Nephron (organoid): ENCODE data around the gene SPAG4.
A peak's percentile ranks its signal among the peaks of the same experiment; 100 is the strongest.

Experiments
- H3K27ac Mint-ChIP-seq, 3 experiments: 2 replicates each; pipeline ENCODE4 v1.8.0; 2020; ENCODE audit warnings: mixed read lengths in 3 of 3, mild to moderate bottlenecking in 2 of 3, moderate library complexity in 1 of 3
- H3K27me3 Mint-ChIP-seq: 2 replicates; pipeline ENCODE4 v1.8.0; 2021; ENCODE audit warnings: low read depth, mild to moderate bottlenecking, moderate library complexity, mixed read lengths
- H3K36me3 Mint-ChIP-seq: 2 replicates; pipeline ENCODE4 v1.8.0; 2020; ENCODE audit warnings: low read depth, mixed read lengths
- H3K4me1 Mint-ChIP-seq: 2 replicates; pipeline ENCODE4 v1.8.0; 2020; ENCODE audit warnings: mixed read lengths
- H3K4me3 Mint-ChIP-seq, 3 experiments: 2 replicates each; pipeline ENCODE4 v1.8.0; 2020; ENCODE audit warnings: mild to moderate bottlenecking in 3 of 3, mixed read lengths in 3 of 3, moderate library complexity in 2 of 3
- H3K9me3 Mint-ChIP-seq: 2 replicates; pipeline ENCODE4 v1.8.0; 2020; ENCODE audit warnings: mixed read lengths
- TF ChIP-seq, protein P1 (sequence below), 3 experiments: fragments of 200-600 bp; sonication (generic); IDR thresholded peaks; one replicate each; pipeline ENCODE4 v1.5.0; 2021; ENCODE audit warnings: antibody characterized with exemption in 3 of 3; ENCODE audit not compliant: unreplicated experiment in 3 of 3

The SPAG4 gene

GRCh38 chr20:35597186-35597585, 18.4 kb upstream of the SPAG4 start:
- Mint-ChIP-seq H3K9me3 (no peaks in the 10 kb centered on the region), H3K36me3 (no peaks in the 10 kb centered on the region), H3K27me3 (peaks cover 49% of the 10 kb centered on the region), H3K4me3 (no peak overlapping the region), H3K27ac (no peak overlapping the region), H3K4me1 (no peaks in the 10 kb centered on the region)
- TF ChIP-seq, protein P1, sequence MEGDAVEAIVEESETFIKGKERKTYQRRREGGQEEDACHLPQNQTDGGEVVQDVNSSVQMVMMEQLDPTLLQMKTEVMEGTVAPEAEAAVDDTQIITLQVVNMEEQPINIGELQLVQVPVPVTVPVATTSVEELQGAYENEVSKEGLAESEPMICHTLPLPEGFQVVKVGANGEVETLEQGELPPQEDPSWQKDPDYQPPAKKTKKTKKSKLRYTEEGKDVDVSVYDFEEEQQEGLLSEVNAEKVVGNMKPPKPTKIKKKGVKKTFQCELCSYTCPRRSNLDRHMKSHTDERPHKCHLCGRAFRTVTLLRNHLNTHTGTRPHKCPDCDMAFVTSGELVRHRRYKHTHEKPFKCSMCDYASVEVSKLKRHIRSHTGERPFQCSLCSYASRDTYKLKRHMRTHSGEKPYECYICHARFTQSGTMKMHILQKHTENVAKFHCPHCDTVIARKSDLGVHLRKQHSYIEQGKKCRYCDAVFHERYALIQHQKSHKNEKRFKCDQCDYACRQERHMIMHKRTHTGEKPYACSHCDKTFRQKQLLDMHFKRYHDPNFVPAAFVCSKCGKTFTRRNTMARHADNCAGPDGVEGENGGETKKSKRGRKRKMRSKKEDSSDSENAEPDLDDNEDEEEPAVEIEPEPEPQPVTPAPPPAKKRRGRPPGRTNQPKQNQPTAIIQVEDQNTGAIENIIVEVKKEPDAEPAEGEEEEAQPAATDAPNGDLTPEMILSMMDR (IDR thresholded peaks at IDR 0.05; ENCODE audit: unreplicated experiment in 3 of 3) = no peak

GRCh38 chr20:35598476-35598875, 17.2 kb upstream of the SPAG4 start:
- no peaks in the 10 kb centered on the region for H3K36me3 Mint-ChIP-seq
- H3K9me3 Mint-ChIP-seq = no peaks in the 10 kb centered on the region
- H3K4me1 Mint-ChIP-seq = no peaks in the 10 kb centered on the region
- peaks cover 62% of the 10 kb centered on the region for H3K27me3 Mint-ChIP-seq
- TF ChIP-seq, protein P1 (IDR thresholded peaks at IDR 0.05; ENCODE audit: unreplicated experiment in 3 of 3) = no peak
- H3K4me3 Mint-ChIP-seq = peak overlapping the region in 1 of 3 experiments; percentile 5
- H3K27ac Mint-ChIP-seq = no peak overlapping the region

DNA sequence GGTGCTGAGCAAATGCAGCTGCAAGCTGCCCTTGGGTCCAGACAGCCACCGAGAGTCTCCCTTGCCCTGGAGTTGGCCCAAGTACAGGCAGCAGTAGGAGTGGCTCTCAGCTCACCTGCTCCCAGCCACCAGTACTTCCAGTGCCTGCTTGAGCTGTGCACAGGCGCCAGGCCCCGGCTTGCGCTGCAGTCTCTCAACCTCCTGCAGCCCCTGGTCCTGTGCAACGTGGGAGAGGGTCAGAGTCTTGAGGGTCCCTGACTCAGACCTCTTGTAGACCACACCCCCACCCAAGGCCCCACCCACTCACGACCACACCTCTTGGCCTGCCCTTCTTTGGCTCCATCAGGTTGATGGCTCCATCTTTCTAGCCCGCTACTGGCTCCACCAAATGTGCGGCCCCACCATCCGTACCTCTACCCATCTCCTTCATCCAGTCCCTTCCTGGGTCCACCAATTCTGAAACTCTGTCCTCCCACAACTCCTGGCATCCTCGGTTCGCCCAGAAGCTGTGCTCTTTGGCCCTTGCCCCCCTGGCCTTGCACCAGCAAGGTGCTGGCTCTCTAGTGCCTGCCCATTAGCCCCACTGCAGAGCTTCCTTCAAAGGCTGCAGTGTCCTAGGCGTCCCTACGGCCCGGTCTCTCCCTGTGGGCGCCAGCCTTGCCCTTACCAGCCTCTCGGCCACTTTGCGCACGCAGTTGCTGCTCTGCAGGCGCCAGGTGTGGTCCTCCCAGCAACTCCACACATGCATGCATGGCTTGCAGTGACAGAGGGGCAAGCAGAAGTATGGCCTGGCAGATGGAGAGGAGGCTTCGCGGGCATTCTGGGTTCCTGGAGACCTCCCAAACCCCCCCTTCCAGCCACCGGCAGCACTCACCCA, 16.5 kb upstream of the SPAG4 start:
- Mint-ChIP-seq H3K4me1 (no peaks in the 10 kb centered on the region), H3K27ac (no peak overlapping the region), H3K27me3 (peaks cover 63% of the 10 kb centered on the region), H3K4me3 (no peak overlapping the region), H3K9me3 (no peaks in the 10 kb centered on the region), H3K36me3 (no peaks in the 10 kb centered on the region)
- TF ChIP-seq, protein P1 (IDR thresholded peaks at IDR 0.05; ENCODE audit: unreplicated experiment in 3 of 3) = no peak

GRCh38 chr20:35599776-35600120, 15.9 kb upstream of the SPAG4 start:
- no peaks in the 10 kb centered on the region for H3K36me3 Mint-ChIP-seq
- peaks cover 63% of the 10 kb centered on the region for H3K27me3 Mint-ChIP-seq
- no peak overlapping the region for H3K27ac Mint-ChIP-seq
- TF ChIP-seq, protein P1 (IDR thresholded peaks at IDR 0.05; ENCODE audit: unreplicated experiment in 3 of 3) = no peak
- H3K9me3 Mint-ChIP-seq = no peaks in the 10 kb centered on the region
- no peaks in the 10 kb centered on the region for H3K4me1 Mint-ChIP-seq
- H3K4me3 Mint-ChIP-seq = peak overlapping the region in 1 of 3 experiments; percentile 30

DNA sequence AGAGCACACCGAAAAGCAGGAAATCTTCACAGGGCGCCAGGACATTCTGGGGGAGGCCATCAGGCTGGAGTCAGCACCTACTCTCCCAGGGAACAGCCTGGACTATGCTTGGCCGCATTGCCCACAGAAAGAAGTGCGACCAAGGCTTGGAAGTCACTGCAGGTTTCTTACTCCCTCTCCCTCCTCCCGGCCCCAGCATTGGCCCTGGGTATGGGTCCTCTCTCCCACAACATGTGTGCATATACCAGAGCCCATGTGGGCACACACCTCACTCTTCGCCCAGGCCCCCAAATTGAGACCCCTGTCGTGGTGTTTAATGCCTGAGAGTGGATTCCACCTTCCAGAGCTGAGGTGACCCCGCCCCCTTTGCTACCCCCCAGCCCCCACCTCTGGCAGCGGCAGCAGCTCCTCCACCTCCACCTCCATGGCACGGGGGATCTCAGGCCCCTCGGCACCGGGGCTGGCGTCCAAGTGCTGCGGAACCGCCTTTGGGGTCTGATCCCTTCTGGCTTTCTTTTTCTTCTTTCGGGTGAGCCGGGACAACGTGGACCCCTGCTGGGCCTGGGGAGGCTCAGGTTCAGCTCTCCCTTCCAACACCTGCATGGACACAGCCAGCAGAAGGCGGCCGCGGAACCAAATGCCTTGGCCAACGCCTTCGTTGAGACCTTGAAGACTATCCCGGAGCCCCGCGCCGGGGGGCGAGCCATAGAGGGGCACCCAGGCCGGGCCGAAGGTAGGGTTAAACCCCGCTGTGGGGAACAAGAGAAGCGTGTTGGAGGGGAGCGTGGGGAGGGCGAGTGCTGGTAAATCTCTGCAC, 15.2 kb upstream of the SPAG4 start:
- H3K27me3 Mint-ChIP-seq = peaks cover 59% of the 10 kb centered on the region
- no peaks in the 10 kb centered on the region for H3K36me3 Mint-ChIP-seq
- no peak overlapping the region for H3K27ac Mint-ChIP-seq
- peak overlapping the region; percentile 79 to 85 (median 82) for H3K4me3 Mint-ChIP-seq
- H3K4me1 Mint-ChIP-seq = no peaks in the 10 kb centered on the region
- TF ChIP-seq, protein P1 (IDR thresholded peaks at IDR 0.05; ENCODE audit: unreplicated experiment in 3 of 3) = no peak
- no peaks in the 10 kb centered on the region for H3K9me3 Mint-ChIP-seq
